Measurements from ENCODE around the gene CHP1.
"Not testable (repeated sequence)": the region's sequence is repeated elsewhere in the genome, so short reads cannot be mapped to it uniquely, and the experiment has no call there.

Gene CHP1

DNA sequence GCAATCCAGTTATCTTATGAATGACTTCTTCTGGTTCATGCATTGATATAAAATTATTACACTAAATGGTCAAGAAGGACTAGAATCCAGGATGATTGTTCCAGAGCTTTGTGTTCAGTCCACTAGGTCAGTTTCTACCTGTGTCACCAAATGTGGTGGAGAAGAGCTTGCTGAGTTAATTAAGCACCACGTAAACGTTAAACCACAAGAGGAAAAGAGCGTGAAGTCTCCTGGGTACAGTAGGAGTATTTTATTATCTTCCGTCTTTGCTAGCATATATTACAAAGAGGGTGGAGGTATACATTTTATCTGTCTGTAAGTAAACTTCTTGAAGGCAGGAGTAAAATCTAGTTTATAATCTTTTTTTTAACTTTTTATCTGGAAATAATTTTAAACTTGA lies 23.5 kb downstream of the CHP1 start:
- no peak overlapping the region for H3K27ac ChIP-seq
- DNase-seq (ENCODE audit: low read depth, low spot score): no peak

GRCh38 chr15:41256103-41256502 lies 25.0 kb downstream of the CHP1 start:
- no peak overlapping the region for H3K27ac ChIP-seq
- DNase-seq (ENCODE audit: low read depth, low spot score): no peak

DNA sequence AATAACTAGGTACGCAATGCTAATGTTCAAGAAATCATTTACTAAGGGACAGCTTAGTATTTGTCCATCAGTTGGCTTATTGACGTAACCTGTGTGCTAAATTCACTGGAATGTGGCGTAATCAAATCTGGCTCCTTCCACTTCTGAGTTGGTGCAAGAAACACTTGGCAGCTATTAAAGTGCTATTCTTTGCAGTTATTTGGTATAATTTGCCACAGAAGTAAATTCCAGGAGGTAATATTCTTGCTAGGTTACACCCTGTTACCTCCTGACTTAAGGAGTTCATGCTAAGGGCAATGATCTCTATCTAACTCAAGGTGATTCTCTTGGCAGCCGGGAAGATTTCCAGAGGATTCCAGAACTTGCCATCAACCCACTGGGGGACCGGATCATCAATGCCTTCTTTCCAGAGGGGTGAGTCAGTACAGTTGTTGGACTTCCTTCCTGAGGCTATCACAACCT lies 25.5 kb downstream of the CHP1 start:
- H3K27ac ChIP-seq: no peak overlapping the region
- DNase-seq (ENCODE audit: low read depth, low spot score): no peak

DNA sequence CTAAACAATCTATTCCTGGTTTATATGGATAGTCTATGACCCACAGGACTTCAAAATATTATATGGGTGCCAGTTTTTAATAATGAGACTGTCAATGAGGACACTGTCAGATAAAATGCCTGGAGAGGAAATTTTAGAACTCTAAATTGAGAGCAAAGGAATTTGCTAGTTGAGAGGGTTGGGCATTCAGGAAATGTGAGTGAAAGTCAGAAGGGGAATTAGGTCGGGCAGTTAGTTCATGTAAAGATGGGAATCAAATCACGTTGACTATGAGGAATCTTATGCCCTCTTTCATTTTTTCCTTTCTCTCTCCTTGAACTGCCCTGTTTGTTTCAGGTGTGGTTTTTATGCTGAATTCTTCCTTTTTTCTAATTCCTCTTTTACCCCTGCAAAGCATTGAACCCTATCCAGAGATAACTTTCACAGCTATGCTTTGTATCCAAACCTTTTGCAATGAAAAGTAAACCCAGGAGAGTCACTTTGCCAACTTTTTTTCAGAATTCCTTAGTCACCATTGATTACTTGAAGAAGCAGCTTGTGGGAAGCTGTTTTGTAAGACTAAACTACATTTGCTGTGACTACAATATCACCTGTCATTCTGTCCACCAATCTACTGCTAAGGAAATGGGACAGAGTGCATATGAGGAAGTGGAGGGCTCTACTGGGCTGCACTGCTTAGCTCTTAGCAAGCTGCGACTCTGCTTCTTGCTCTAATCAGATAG lies 27.8 kb downstream of the CHP1 start:
- H3K27ac ChIP-seq: peak overlapping the region; percentile 49
- DNase-seq (ENCODE audit: low read depth, low spot score): no peak

GRCh38 chr15:41259546-41260189 lies 28.6 kb downstream of the CHP1 start:
- DNase-seq (ENCODE audit: low read depth, low spot score): no peak
- H3K27ac ChIP-seq: peak overlapping the region; percentile 49

DNA sequence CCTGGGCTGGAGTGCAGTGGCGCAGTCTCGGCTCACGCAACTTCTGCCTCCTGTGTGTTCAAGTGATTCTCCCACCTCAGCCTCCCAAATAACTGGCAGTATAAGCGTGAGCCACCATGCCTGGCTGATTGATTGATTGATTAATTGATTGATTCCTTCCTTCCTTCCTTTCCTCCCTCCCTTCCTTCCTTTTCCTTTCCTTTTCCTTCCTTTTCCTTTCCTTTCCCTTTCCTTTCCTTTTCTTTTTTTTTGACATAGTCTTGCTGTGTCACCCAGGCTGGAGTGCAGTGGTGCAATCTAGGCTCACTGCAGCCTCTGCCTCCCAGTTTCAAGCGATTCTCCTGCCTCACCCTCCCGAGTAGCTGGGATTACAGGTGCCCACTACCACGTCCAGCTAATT lies 29.9 kb downstream of the CHP1 start:
- not testable (repeated sequence) for DNase-seq (ENCODE audit: low read depth, low spot score); H3K27ac ChIP-seq

DNA sequence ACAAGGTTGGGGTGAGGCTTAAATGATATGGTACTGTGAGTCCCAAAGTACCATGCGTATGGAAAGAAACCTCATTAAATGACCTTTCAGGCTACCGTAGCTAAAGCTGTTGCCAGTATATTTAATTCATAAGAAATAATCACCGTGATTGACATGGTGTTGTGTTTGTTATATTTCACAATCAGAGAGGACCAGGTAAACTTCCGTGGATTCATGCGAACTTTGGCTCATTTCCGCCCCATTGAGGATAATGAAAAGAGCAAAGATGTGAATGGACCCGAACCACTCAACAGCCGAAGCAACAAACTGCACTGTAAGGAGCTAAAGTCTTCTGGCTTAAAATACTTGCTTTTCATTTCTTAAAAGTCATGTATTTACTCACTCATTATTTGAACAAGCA lies 31.5 kb downstream of the CHP1 start:
- H3K27ac ChIP-seq: no peak overlapping the region
- DNase-seq (ENCODE audit: low read depth, low spot score): no peak

GRCh38 chr15:41263891-41264351 lies 32.9 kb downstream of the CHP1 start:
- DNase-seq (ENCODE audit: low read depth, low spot score): no peak
- H3K27ac ChIP-seq: peak overlapping the region; percentile 18

GRCh38 chr15:41269887-41270286 lies 38.8 kb downstream of the CHP1 start:
- no peak for DNase-seq (ENCODE audit: low read depth, low spot score)

DNA sequence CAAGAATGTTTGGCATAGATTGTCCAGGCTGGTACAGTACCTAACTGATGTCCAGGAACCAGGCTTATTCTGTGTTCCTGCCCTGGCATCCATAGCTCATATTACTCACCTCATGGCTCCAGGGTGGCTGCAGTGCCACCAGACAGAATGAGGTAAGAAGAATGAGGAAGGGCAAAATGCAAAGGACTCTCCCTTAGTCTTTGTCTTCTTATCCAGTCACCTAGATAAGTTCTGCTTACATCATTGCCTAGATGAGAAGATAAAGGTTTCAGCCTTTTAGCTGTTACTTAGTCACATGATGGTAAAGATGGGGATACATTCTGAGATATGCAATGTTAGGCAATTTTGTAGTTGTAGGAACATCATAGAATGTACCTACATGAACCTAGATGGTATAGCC lies 45.8 kb downstream of the CHP1 start:
- peak overlapping the region; percentile 67 for H3K27ac ChIP-seq
- no peak for DNase-seq (ENCODE audit: low read depth, low spot score)

More at GRCh38 chr15:41269887-41270286, 38.8 kb downstream of the CHP1 start:
- no peak overlapping the region for H3K27ac ChIP-seq

DNA sequence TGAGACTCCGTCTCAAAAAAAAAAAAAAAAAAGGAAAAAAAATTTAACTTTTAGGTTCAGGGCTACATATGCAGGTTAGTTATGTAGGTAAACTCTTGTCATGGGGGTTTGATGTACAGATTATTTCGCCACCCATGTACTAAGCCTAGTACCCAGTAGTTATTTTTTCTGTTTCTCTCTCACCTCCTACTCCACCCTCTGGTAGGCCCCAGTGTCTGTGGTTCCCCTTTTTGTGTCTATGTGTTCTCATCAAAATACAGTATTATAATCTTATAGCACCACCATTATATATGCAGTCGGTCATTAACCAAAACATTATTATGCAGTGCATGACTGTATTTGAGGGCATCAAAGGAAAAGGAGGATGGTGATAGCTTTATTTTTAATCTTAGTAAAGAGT lies 47.3 kb downstream of the CHP1 start:
- DNase-seq (ENCODE audit: low read depth, low spot score): no peak
- no peak overlapping the region for H3K27ac ChIP-seq

DNA sequence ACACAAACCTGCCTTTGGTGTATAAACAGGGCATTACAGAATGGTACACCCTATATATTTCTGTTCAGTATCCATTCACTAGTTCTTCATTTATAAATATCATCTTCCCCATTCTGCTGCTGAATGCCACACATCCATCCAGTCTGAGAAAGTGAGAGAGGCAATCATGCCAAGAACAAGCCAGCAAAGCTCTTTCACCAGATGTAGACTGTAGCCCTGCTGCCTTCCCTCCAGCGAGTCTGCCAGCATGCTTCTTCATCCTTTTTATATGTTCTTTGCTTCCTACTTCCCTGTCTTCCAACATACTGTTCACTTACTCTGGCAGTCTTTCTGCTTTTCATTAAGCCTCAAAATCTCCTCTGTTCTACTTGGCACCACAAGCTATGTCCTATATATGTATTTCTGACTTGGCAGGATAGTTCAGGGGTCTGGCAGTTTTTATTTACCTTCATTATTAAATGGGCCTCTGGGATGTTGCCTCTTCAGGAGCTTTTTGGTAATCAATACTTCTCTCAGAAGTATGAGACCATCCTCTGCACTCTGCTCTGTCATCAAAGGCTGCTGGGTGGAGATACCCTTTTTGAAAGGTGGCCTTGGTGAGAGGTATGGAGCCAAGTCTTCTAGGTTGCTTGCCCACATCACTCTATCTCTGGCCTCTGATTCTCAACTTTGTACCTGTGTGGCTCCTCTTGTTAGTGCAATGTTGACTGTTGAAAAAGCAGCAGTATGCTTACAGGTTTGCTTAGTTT lies 48.6 kb downstream of the CHP1 start:
- DNase-seq (ENCODE audit: low read depth, low spot score): no peak
- no peak overlapping the region for H3K27ac ChIP-seq

DNA sequence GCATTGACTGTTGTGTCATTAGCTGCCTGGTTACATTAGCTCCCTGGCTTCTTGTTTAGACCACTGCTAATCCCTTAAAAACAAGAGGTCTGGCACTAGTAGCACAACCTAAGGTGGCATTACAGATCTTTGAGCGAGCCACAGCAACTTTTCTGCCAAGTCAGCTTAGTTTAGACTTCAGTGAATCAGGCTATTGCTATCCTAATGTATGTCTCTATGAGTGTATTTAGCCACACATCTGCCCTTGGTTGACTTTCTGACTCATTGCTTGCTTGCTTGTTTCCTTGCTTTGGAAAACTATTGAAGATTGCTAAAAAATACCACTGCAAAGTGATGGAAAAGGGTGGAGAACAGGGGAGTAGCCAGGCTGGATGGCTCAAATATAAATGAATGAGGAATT lies 50.2 kb downstream of the CHP1 start:
- peak overlapping the region; percentile 87 for H3K27ac ChIP-seq
- DNase-seq (ENCODE audit: low read depth, low spot score): no peak

DNA sequence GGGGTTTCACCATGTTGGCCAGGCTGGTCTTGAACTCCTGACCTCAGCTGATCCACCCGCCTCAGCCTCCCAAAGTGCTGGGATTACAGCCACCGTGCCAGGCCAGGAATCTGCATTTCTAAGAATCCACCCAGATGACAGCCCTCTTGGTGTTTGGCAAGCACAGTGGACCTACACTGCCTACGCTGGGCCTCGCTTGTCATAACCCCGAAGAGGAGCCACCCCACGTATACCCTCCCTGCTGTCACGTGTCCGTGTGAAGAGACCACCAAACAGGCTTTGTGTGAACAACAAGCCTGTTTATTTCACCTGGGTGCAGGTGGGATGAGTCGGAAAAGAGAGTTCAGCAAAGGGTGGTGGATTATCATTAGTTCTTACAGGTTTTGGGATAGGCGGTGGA lies 51.4 kb downstream of the CHP1 start:
- H3K27ac ChIP-seq: peak overlapping the region; percentile 87
- DNase-seq (ENCODE audit: low read depth, low spot score): not testable (repeated sequence)

DNA sequence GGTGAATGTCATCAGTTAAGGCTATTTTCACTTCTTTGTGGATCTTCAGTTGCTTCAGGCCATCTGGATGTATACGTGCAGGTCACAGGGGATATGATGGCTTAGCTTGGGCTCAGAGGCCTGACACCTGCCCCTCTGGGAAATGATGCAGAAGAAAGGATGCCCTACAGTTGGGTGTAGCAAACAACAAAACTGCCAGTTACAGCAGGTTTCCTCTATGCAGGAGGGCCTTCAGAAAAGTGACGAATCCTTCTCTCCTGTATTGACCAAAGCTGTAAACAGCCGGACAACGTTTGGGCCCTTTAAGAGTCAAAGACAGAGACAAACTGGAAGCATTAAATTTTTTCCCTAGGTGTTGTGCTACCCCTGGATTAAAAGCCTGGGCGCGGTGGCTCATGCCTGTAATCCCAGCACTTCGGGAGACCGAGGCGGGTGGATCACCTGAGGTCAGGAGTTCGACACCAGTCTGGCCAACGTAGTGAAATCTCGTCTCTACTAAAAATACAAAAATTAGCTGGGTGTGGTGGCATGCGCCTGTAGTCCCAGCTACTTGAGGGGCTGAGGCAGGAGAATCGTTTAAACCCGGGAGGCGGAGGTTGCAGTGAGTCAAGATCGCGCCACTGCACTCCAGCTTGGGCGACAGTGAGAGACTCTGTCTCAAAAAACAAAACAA lies 52.0 kb downstream of the CHP1 start:
- DNase-seq (ENCODE audit: low read depth, low spot score): not testable (repeated sequence)
- peak overlapping the region; percentile 87 for H3K27ac ChIP-seq

GRCh38 chr15:41283653-41284426 lies 52.8 kb downstream of the CHP1 start:
- peak; percentile 97 for DNase-seq (ENCODE audit: low read depth, low spot score)
- H3K27ac ChIP-seq: peak overlapping the region; percentile 87

- peak overlapping the region; percentile 87 for H3K27ac ChIP-seq
- no peak for DNase-seq (ENCODE audit: low read depth, low spot score)
These were observed 53.5 kb downstream of the CHP1 start for GRCh38 chr15:41284427-41285177.

- DNase-seq (ENCODE audit: low read depth, low spot score): no peak
- H3K27ac ChIP-seq: peak overlapping the region; percentile 87
These were observed 54.2 kb downstream of the CHP1 start for GRCh38 chr15:41285285-41285684.

All from epithelial cell of prostate (primary cell).